HG03521 (cell line): ENCODE results near the gene NUP210L.

Source experiments
- ATAC-seq: cut with Tn5 transposase; IDR thresholded peaks from one replicate; pipeline ENCODE4 v1.9.1; 2021; ENCODE audit warnings: mild to moderate bottlenecking, moderate library complexity; ENCODE audit not compliant: unreplicated experiment

The NUP210L gene

GRCh38 chr1:154154534-154155191 lies at the start of gene NUP210L:
Gene NUP210L (minus strand): TSS chr1:154155073.
- no peak for ATAC-seq

- ATAC-seq = no peak
These were observed 44.6 kb upstream of the NUP210L start for GRCh38 chr1:154199563-154199879.

- ATAC-seq = no peak
These were observed 44.1 kb upstream of the NUP210L start for GRCh38 chr1:154198756-154199562.

DNA sequence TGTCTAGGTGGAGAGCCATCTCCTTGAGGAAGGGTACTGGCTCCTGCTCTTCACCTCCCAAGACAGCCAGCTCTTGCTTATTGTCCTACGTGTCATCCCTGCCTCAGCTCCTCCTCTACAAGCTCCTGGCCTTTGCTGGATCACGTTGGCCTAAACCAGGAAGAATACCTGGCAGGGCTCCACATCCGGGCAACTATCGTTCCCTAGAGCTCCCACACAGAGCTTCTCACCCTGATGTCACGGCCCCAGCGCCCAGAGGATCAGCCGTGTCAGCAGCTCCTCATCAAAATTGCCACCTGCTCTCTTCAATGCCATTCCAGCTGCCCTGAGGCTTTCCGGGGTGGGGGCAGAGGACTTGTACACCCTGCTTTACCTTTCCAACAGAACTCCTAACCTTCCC lies 38.9 kb upstream of the NUP210L start:
- no peak for ATAC-seq

DNA sequence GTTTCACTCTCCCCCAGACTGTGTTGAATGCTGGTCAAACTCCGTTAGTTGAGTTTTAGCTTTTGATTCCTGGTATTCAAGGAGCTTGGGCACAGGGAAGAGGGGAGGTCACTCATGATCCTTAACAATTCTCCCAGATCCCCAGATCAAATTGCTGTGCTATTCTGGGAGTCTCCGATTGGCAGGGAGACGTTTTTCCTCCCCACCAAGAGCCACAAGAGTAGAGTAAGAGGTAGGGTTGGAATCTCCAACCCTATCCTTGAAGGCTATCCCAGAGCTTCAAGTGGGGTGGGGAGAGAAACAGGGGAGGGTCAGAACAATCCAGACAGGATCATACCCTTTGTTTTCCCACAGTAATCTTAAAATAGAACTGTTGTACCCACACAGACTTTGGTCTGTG lies 37.6 kb upstream of the NUP210L start:
- no peak for ATAC-seq

GRCh38 chr1:154191990-154192461 lies 37.2 kb upstream of the NUP210L start, which contains the start of gene TPM3:
Gene TPM3 (minus strand): TSS chr1:154192100. CDS start chr1:154192018, 82 bp downstream.
- no peak for ATAC-seq

DNA sequence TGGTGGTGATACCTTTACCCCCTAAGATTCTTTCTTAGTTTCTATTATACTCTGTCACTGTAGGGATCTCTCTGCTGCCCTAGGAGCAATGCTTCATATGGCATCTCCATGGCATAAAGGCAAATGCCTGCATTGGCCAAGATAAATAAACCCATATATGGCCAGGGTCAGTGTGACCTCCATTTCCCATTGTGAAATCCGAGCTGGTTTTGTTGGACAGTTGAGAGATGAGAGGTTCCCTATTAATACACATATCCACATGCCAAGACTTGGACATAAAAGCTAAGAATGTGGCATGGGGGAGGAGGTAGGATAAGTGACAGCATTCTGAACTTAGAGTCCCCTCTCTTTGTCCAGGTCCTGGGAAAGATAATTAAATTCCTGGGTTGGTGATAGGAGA lies 35.7 kb upstream of the NUP210L start:
- ATAC-seq = no peak

GRCh38 chr1:154186852-154187501 lies 32.1 kb upstream of the NUP210L start:
- no peak for ATAC-seq

DNA sequence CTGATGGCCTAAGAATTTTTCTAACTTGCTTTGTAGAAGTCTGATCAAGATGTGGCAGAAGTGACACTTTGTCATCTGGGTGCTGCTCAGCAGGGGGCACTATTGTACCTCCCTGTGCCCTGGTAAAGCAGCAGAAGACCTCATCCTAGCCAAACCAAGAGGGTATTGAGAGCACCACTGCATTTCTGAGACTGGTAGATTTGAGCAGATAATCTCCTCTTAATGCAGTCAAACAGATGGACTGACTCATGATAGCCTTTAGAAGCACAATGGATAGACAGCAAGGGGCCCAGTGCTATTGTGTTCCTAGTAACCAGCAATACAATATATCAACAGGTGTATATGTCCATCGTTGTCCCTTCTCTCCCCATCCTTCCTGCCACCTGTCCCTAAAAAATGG lies 31.3 kb upstream of the NUP210L start:
- no peak for ATAC-seq

GRCh38 chr1:154183046-154183915 lies 28.4 kb upstream of the NUP210L start:
- peak; percentile 82 for ATAC-seq

DNA sequence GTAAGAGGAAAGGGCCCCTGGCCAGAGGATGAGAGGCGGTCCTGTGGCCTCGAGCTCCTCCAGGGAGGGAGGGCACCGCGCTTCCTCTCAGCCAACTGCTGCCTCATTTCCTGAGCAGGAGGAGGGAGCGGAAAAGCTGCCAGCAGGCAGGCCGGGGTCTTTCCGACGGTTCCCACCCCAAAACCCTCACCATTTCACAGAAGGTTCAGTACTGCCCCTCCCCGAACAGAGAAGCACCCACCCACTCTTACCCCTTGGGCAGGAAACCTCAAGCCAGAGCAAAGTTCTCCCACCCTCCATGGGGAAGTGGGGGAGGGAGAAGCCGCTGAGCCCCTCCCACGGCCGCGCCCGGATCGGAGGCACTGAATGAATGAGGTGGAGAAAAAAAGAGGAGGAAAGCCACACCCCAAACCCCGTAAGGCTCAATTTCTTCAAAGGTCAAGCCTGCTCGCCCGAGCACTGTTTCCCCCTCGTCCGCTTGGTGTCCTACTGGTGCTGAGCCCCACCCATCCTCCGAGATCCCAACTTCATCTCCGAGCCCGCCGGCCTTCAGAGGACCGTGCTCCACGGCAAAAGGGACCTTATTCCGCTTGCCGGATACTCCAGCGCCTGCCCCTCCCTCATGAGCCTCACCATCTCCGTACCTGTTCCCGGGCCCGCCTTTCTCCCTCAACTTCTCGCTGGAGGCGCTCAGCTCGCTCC lies 27.6 kb upstream of the NUP210L start:
- ATAC-seq = peak; percentile 47

- no peak for ATAC-seq
These were observed 27.1 kb upstream of the NUP210L start for GRCh38 chr1:154181944-154182343.

DNA sequence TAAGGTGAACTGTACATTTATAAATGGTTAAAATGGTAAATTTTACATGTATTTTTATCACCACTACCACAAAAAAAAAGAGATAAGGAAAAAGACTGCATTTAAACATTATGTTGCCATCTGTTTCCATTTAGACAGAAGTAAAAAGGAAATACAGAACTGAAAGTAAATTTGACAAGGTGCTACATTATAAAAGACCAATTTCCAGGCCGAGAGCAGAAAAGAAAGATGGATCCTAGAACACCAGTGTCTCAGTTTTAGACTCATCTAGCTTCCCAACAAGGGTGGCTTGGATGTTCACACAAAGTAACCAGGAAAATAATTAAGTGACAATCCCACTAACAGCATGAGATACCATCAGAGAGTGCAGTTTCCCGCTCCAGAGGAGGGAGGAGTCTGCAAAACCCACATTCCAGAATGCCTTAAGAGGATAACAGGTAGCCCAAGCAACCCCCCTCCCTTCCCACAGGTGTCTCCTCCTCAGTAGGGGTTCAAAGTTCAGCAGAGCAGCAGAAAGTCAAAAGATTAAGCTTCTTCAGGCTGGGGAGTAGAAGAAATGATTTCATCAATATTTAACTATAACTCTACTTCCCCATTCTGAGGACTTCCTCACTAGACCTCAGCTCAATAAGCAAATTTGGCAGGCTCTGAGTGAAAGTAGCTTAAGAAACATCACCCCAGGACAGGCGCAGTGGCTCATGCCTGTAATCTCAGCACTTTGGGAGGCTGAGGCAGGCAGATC lies 25.2 kb upstream of the NUP210L start:
- ATAC-seq = no peak

- ATAC-seq = no peak
These were observed 24.3 kb upstream of the NUP210L start for GRCh38 chr1:154178911-154179811.

DNA sequence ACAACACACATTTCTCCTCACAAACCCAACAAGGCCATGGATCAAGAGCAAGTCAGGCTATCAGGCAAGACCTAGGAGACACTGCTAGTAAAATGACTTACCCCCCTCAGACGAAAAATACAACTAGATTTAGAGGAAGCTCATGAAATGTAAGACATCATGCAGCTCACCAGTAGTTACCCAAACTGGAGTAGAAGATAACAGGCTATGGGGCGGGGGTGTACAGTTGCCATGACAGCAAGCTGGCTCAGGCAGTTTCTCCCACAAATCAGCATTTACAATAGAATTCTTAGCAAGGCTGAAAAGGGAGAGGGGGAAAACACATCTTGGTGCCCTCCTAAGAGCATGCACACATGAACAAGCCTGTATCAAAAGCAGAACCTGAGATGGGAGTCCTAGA lies 23.1 kb upstream of the NUP210L start:
- ATAC-seq = no peak

DNA sequence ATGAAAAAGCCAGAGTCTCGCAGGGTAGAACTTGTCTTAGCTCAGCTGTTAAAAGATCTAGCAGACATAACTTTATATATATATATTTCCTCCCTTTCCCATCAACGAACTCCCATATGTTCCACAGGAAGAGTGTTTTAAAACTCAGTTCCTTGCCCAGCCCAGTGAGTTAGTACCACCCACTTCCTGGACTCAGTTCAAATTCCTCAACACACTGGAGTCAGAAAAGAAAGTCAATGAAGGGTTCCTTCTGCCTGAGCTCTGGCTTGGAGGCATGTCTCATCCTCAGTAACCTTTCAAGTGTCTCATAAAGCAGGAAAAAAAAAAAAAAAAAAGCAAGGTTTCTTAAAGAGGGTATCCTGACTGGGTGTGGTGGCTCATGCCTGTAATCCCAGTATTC lies 21.5 kb upstream of the NUP210L start:
- ATAC-seq = no peak

GRCh38 chr1:154174654-154175053 lies 19.8 kb upstream of the NUP210L start:
- ATAC-seq = no peak

DNA sequence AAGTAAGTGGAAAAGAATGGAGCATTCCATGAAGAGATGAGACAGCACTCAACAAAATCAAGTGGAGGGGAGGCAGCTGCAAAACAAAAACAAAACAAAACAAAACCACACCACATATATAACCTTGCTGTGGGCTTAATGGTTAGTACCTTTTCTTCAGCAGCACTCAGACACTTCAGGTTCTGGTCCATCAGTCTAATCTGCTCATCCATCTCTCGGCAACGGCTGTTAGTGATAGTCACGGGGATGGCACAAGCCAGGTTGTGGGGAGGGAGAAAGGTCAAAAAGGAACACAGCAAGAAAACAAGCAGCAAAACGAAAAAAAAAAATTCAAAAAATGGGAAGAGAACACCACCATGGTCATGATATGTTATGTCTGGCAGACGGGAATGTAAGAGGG lies 17.0 kb upstream of the NUP210L start:
- no peak for ATAC-seq

GRCh38 chr1:154171223-154171583 lies 16.3 kb upstream of the NUP210L start:
- no peak for ATAC-seq
